Testis (tissue), 2 donors: ENCODE data around the gene SIL1.

ENCODE experiments used
- POLR2A ChIP-seq: fragments of 450-650 bp; IDR thresholded peaks from one replicate; pipeline ENCODE4 v1.6.1; 2017; ENCODE audit warnings: antibody characterized with exemption, mild to moderate bottlenecking, moderate library complexity
- TF ChIP-seq, protein P1 (sequence below), 3 experiments: fragments of 450-650 bp in 2 of 3; fragments of 200-600 bp in 1 of 3; sonication (generic) in 1 of 3; IDR thresholded peaks; one replicate each; pipeline ENCODE4 v1.5.1; 2016 to 2019; ENCODE audit warnings: antibody characterized with exemption in 3 of 3, mild to moderate bottlenecking in 2 of 3, moderate library complexity in 1 of 3

GRCh38 chr5:139061274-139061673, 136.9 kb downstream of the SIL1 start:
- TF ChIP-seq, protein P1, sequence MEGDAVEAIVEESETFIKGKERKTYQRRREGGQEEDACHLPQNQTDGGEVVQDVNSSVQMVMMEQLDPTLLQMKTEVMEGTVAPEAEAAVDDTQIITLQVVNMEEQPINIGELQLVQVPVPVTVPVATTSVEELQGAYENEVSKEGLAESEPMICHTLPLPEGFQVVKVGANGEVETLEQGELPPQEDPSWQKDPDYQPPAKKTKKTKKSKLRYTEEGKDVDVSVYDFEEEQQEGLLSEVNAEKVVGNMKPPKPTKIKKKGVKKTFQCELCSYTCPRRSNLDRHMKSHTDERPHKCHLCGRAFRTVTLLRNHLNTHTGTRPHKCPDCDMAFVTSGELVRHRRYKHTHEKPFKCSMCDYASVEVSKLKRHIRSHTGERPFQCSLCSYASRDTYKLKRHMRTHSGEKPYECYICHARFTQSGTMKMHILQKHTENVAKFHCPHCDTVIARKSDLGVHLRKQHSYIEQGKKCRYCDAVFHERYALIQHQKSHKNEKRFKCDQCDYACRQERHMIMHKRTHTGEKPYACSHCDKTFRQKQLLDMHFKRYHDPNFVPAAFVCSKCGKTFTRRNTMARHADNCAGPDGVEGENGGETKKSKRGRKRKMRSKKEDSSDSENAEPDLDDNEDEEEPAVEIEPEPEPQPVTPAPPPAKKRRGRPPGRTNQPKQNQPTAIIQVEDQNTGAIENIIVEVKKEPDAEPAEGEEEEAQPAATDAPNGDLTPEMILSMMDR (IDR thresholded peaks at IDR 0.05), result no peak
- TF ChIP-seq POLR2A, result no peak
